HG03103 (cell line): ENCODE data around the gene MAPKBP1.

Experiments used
- ATAC-seq: cut with Tn5 transposase; IDR thresholded peaks from one replicate; pipeline ENCODE4 v1.9.1; 2021; ENCODE audit warnings: low read depth; ENCODE audit not compliant: unreplicated experiment

MAPKBP1 gene

GRCh38 chr15:41806291-41807181, 32.3 kb downstream of the MAPKBP1 start:
- no peak for ATAC-seq

DNA sequence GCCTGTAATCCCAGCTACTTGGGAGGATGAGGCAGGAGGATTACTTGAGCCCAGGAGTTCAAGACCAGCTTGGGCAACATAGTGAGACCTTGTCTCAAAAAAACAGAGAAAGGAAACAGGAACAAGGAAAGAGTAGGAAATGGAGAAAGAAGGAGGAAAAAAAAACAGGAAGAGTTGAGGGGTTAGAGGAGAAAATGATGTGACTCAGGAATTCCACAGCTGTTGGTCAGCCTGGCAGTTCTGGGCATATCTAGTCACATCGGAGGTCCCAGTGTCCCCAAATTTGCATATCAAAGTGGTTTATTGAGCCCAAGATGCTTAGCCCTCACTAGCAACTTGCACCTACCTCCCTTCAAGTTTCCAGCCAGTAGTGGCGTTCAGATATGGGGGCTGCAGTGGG, 34.8 kb downstream of the MAPKBP1 start:
- ATAC-seq = no peak

DNA sequence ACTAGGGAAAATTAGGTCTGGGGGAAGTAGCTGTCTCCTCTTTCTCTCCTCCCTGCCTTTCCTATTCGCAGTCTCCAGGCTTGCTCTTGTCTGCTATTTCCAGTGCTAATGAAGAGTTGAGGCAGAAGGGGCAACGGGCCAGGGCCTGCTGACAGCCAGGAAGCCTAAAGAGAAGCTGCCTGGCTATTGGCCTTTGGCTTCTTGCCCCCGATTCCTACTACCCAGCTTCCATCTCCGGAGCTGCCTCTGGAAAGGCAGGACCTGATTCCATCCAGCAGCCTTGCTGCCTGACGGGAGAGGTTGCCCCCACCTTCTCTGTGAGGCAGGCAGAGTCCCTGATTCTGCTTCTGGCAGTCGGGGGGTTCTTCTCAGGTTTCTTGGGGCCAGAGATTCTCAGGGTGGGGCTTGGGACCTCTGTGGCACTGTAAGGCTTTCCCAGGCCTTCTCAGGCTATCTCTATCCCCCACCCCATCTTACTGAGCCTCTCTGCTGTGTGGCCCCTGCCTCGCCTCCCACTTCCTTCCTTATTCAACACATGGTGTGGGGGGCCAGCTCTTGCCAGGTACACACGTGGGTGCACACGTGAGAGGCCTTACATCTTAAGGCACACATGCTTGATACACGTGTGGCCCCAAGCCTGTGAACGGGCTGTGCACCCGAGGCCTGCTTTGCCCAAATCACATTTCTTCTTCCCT, 35.4 kb downstream of the MAPKBP1 start:
- ATAC-seq = no peak

DNA sequence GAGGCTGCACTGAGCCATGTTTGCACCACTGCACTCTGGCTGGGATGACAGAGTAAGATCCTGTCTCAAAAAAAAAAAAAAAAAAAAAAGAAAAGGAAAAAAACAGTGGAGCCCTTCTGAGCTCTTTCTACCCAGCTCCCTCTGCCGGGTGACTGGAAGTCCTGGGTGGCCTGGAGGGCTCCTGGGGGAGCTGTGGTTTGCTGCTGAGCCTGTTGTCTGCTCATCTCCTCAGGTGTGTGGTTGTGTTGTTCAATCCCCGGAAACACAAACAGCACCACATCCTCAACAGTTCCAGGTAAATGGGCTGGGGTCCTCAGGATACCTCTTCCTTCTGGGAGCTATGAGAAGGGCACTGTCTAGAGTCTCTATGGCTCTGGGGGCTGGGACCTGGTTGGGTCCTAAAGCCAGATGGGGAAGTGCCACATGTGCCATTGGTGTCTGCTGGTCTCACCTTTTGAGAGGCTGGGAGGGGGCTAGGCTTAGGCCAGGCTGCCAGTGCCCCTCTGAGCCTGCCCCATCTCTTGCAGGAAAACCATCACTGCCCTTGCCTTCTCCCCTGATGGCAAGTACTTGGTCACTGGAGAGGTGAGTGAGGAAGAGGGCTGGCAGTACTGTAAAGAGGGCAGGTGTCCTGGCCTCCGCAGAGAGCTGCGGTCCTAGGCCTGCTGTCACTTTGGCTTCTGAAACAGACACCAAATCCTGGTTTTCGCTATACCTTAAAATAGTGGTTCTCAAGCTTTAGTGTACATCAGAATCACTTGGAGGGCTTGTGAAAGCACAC, 36.6 kb downstream of the MAPKBP1 start:
- no peak for ATAC-seq

GRCh38 chr15:41811432-41812195, 37.3 kb downstream of the MAPKBP1 start:
- no peak for ATAC-seq

DNA sequence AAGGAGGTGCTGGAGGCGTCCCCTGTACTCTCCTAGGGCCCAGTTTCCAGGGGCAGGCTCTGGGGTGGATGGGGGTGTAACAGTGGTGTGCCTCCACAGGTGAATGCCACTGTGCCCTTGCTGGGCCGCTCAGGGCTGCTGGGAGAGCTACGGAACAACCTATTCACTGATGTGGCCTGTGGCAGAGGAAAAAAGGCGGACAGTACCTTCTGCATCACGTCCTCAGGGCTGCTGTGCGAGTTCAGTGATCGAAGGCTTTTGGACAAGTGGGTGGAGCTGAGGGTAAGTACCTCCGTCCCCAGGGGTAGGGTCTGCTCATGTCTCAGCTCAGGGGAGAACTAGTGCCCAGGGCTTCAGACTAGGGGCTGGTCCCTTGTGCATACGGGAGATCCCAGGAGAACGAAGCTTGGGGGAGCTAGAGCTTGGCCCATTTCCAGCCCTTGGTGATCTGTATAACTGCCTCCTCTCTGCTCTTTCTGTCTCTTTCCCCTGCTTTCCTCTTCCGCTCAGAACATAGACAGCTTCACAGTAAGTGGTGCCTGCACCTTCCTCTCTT, 38.6 kb downstream of the MAPKBP1 start:
- ATAC-seq = no peak

- no peak for ATAC-seq
Observed at GRCh38 chr15:41813426-41813825, 39.1 kb downstream of the MAPKBP1 start.

- ATAC-seq = no peak
Observed at GRCh38 chr15:41814534-41814933, 40.2 kb downstream of the MAPKBP1 start.

DNA sequence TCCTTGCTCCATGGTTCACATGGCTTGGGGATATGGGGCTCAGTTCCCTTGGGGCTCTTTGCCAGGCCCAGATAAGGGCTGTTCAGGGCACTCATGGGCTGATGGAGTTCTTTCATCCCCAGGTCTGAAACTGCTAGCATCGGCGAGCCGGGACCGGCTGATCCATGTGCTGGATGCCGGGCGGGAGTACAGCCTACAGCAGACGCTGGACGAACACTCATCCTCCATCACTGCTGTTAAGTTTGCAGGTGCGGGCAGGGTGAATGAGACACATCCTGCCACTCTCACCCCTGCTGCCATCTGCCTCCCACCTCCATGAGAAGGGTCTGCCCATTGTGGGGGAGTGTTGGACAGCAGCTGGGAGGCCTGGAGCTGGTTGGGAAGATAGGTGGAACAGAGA, 42.5 kb downstream of the MAPKBP1 start:
- ATAC-seq = no peak

- ATAC-seq = no peak
Observed at GRCh38 chr15:41817327-41817726, 43.0 kb downstream of the MAPKBP1 start.

DNA sequence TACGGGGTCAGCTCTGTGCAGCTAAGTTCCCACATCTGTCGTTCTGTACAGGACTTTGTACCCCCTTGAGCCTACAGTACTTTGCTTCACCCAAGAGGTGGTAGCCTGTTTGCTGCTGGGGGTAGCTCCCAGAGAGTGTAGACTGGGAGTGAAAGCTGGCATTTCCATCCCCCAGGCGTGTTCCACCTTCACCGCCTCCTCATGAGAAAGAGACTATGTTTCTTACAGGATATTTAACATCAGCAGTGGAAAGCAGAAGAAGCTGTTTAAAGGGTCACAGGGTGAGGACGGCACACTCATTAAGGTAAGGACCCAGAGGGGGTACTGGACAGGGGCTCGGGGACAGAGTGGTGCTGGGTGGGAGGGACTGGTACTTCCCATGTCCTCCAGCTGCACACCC, 43.5 kb downstream of the MAPKBP1 start:
- ATAC-seq = no peak

DNA sequence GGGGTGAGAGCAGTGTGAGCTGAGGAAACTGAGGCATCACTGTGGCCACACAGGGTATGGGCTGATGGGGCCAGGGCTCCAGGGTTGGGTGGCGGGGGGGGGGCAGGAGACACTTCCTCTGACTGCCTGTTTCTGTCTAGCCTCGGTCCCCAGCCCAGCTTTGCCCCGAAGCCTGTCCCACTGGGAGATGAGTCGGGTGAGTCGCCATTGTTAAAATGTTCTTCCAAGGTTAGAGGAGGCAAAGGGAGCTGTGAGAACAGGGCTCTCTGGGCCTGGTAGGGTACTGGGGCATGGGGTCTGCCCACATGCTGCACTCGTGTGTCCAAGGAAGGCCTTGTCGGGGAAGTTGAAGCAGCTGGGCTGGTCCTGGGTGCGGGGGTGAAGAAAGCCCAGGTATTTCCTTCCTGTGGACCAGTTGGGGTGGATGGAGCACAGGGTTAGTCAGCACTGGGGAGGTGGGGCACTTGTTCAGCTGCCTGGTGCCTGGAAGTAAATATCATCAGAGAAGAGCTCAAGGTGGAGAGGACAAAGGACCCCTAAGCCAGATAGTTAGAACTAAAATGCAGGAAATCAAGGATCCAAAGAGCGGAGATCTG, 45.3 kb downstream of the MAPKBP1 start:
- no peak for ATAC-seq

- no peak for ATAC-seq
Observed at GRCh38 chr15:41820791-41821423, 46.6 kb downstream of the MAPKBP1 start.

GRCh38 chr15:41821831-41822230, 47.5 kb downstream of the MAPKBP1 start:
- ATAC-seq = no peak

GRCh38 chr15:41822471-41822870, 48.2 kb downstream of the MAPKBP1 start:
- no peak for ATAC-seq

GRCh38 chr15:41822957-41823356, 48.7 kb downstream of the MAPKBP1 start:
- no peak for ATAC-seq

GRCh38 chr15:41823502-41823901, 49.2 kb downstream of the MAPKBP1 start:
- ATAC-seq = no peak

GRCh38 chr15:41824062-41824745, 49.9 kb downstream of the MAPKBP1 start:
- ATAC-seq = no peak

GRCh38 chr15:41825145-41825544, 50.9 kb downstream of the MAPKBP1 start:
- ATAC-seq = no peak
